GM12878 (cell line): Measurements from ENCODE around the gene PCF11. TPM values are rescaled to one million over a fixed set of nuclear protein-coding genes. Genes with fewer than 3 reads are reported as not detected.

Experiments used
- ATF7 ChIP-seq: fragments of 450-650 bp; IDR thresholded peaks from 2 replicates; pipeline ENCODE4 v1.6.1; 2016; ENCODE audit warnings: low read depth, mild to moderate bottlenecking
- CEBPB ChIP-seq, 2 experiments: fragments of 150-350 bp in 1 of 2; IDR thresholded peaks; 2 replicates each; pipeline ENCODE4 v1.6.1; 2012 to 2014; ENCODE audit warnings: low read depth in 2 of 2, low read length in 2 of 2, borderline replicate concordance in 1 of 2, inconsistent platforms in 1 of 2
- CHD1 ChIP-seq: IDR thresholded peaks from 2 replicates; pipeline ENCODE4 v1.6.1; 2012; ENCODE audit warnings: low read depth, low read length, improper control_type of control experiment
- EZH2 ChIP-seq: IDR thresholded peaks from 2 replicates; pipeline ENCODE4 v1.6.1; 2012; ENCODE audit warnings: low read depth, mild to moderate bottlenecking, control low read depth, inconsistent platforms, low read length, borderline replicate concordance; ENCODE audit not compliant: control insufficient read depth
- FOXM1 ChIP-seq: IDR thresholded peaks from 2 replicates; pipeline ENCODE4 v1.6.1; 2012; ENCODE audit warnings: low read depth, mild to moderate bottlenecking, inconsistent platforms, low read length, moderate library complexity
- HDAC6 ChIP-seq: fragments of 200-600 bp; sonication (generic); IDR thresholded peaks from one replicate; pipeline ENCODE4 v1.8.0; 2017; ENCODE audit warnings: antibody characterized with exemption; ENCODE audit not compliant: unreplicated experiment
- HSF1 ChIP-seq: fragments of 150-350 bp; IDR thresholded peaks from 2 replicates; pipeline ENCODE4 v1.6.1; 2014; ENCODE audit warnings: mild to moderate bottlenecking, low read depth, low read length
- IKZF1 ChIP-seq: fragments of 450-650 bp; conservative IDR thresholded peaks from 2 replicates; pipeline ENCODE4 v1.6.1; 2017; ENCODE audit warnings: antibody characterized with exemption, mild to moderate bottlenecking
- POLR2AphosphoS2 ChIP-seq: IDR thresholded peaks from 2 replicates; pipeline ENCODE4 v1.6.1; 2011; ENCODE audit warnings: low read depth, mild to moderate bottlenecking, low read length, improper control_type of control experiment, moderate library complexity
- RELA ChIP-seq: fragments of 450-650 bp; IDR thresholded peaks from 2 replicates; pipeline ENCODE4 v1.8.0; 2014; ENCODE audit warnings: borderline replicate concordance; ENCODE audit not compliant: partially characterized antibody
- REST ChIP-seq: IDR thresholded peaks from 2 replicates; pipeline ENCODE4 v1.6.1; 2012; ENCODE audit warnings: mild to moderate bottlenecking, low read depth, low read length
- SMAD1 ChIP-seq: fragments of 450-650 bp; IDR thresholded peaks from 2 replicates; pipeline ENCODE4 v1.6.1; 2018; ENCODE audit warnings: mild to moderate bottlenecking, low read depth; ENCODE audit not compliant: partially characterized antibody
- SP1 ChIP-seq: IDR thresholded peaks from one replicate; pipeline ENCODE4 v1.6.1; 2011; ENCODE audit warnings: low read depth, low read length
- TCF7 ChIP-seq: IDR thresholded peaks from 2 replicates; pipeline ENCODE4 v1.6.1; 2014; ENCODE audit warnings: antibody characterized with exemption, borderline replicate concordance
- ZBTB4 ChIP-seq: fragments of 450-650 bp; formaldehyde crosslinking; IDR thresholded peaks from 2 replicates; pipeline ENCODE4 v1.4.0; 2022; ENCODE audit warnings: mild to moderate bottlenecking, moderate library complexity
- ZNF384 ChIP-seq: IDR thresholded peaks from 2 replicates; pipeline ENCODE4 v1.6.1; 2012; ENCODE audit warnings: low read depth, mild to moderate bottlenecking, low read length, improper control_type of control experiment, borderline replicate concordance
- polyA plus RNA-seq, 11 experiments: library from polyadenylated mRNA; depleted of rRNA in 4 of 11; unstranded in 6 of 11; stranded (reverse) in 5 of 11; fragments of >200 nt; fragmentation: Nextera tagmentation in 4 of 11; fragmentation: Illumina TruSeq in 1 of 11; extraction: Ambion mirVana in 4 of 11; extraction: Trizol in 1 of 11; gene quantifications; 1 replicate in 1 of 11; 2 replicates in 10 of 11; pipeline versions ENCODE4 v1.2.1 to v1.2.3, GENCODE V29; 2011 to 2016; ENCODE audit warnings: inconsistent platforms in 2 of 11, missing spikeins in 2 of 11, low read depth in 1 of 11
- total RNA-seq, 4 experiments: library from RNA; depleted of rRNA in 3 of 4; stranded (reverse); fragments of >200 nt in 3 of 4; fragmentation: Illumina TruSeq in 1 of 4; extraction: Trizol in 1 of 4; gene quantifications; 2 replicates each; pipeline versions ENCODE4 v1.2.1 to v1.2.3, GENCODE V29; 2013 to 2021

PCF11 gene
- total and polyA plus RNA-seq, 10 of the 15 experiments (the other 5 are each of a cell fraction or from before 2014, with no cell fraction given): 9.2 to 90.4 (median 48.0) TPM

- no peak for TF ChIP-seq SMAD1
- TF ChIP-seq ZBTB4 (CRISPR knock-in tag): no peak
- TF ChIP-seq RELA: no peak
- TF ChIP-seq HDAC6: no peak
- TF ChIP-seq HSF1: no peak
- 0 out of 2 replicates have a peak, but pooled peaks have one; percentile 26 for TF ChIP-seq CHD1
- TF ChIP-seq TCF7: 0 out of 2 replicates have a peak, but pooled peaks have one; percentile 31
- TF ChIP-seq REST: no peak
- TF ChIP-seq FOXM1: no peak
- TF ChIP-seq SP1: no peak
- no peak for TF ChIP-seq IKZF1
- TF ChIP-seq ZNF384: peak; percentile 27; the same call in 1 of the 2 replicates
- peak; percentile 3; the same call in 1 of the 2 replicates for TF ChIP-seq POLR2AphosphoS2
- no peak for TF ChIP-seq ATF7
- TF ChIP-seq CEBPB (IDR thresholded peaks at IDR 0.05; ENCODE audit: borderline replicate concordance in 1 of 2, low read depth in 2 of 2, low read length in 2 of 2): no peak
- TF ChIP-seq EZH2: no peak
Measured at GRCh38 chr11:83158965-83159901, 2.3 kb downstream of the PCF11 start (continued).
